ENCODE results near the gene RGS7BP.
"Not testable (repeated sequence)": the region's sequence is repeated elsewhere in the genome, so short reads cannot be mapped to it uniquely, and the experiment has no call there.

The RGS7BP gene

GRCh38 chr5:64557911-64558310, 52.1 kb downstream of the RGS7BP start:
- DNase-seq (ENCODE audit: low read depth in 2 of 2, low spot score in 1 of 2): no peak

- DNase-seq (ENCODE audit: low read depth in 2 of 2, low spot score in 1 of 2): not testable (repeated sequence)
Measured at GRCh38 chr5:64558641-64559040, 52.8 kb downstream of the RGS7BP start.

- no peak for DNase-seq (ENCODE audit: low read depth in 2 of 2, low spot score in 1 of 2)
Measured at GRCh38 chr5:64566310-64566916, 60.6 kb downstream of the RGS7BP start.

- DNase-seq (ENCODE audit: low read depth in 2 of 2, low spot score in 1 of 2): no peak
Measured at GRCh38 chr5:64569858-64570257, 64.0 kb downstream of the RGS7BP start.

GRCh38 chr5:64570395-64570996, 64.7 kb downstream of the RGS7BP start:
- DNase-seq (ENCODE audit: low read depth in 2 of 2, low spot score in 1 of 2): no peak

GRCh38 chr5:64575561-64575960, 69.7 kb downstream of the RGS7BP start:
- DNase-seq (ENCODE audit: low read depth in 2 of 2, low spot score in 1 of 2): no peak

GRCh38 chr5:64576250-64576649, 70.4 kb downstream of the RGS7BP start:
- no peak for DNase-seq (ENCODE audit: low read depth in 2 of 2, low spot score in 1 of 2)

GRCh38 chr5:64585646-64586045, 79.8 kb downstream of the RGS7BP start:
- no peak for DNase-seq (ENCODE audit: low read depth in 2 of 2, low spot score in 1 of 2)

- DNase-seq (ENCODE audit: low read depth in 2 of 2, low spot score in 1 of 2): no peak
Measured at GRCh38 chr5:64587370-64587769, 81.6 kb downstream of the RGS7BP start.

GRCh38 chr5:64592730-64593341, 87.0 kb downstream of the RGS7BP start:
- no peak for DNase-seq (ENCODE audit: low read depth in 2 of 2, low spot score in 1 of 2)

- DNase-seq (ENCODE audit: low read depth in 2 of 2, low spot score in 1 of 2): no peak
Measured at GRCh38 chr5:64594025-64594424, 88.2 kb downstream of the RGS7BP start.

- DNase-seq (ENCODE audit: low read depth in 2 of 2, low spot score in 1 of 2): no peak
Measured at GRCh38 chr5:64594601-64595000, 88.8 kb downstream of the RGS7BP start.

GRCh38 chr5:64595031-64595855, 89.4 kb downstream of the RGS7BP start:
- no peak for DNase-seq (ENCODE audit: low read depth in 2 of 2, low spot score in 1 of 2)

- no peak for DNase-seq (ENCODE audit: low read depth in 2 of 2, low spot score in 1 of 2)
Measured at GRCh38 chr5:64599226-64599625, 93.4 kb downstream of the RGS7BP start.

GRCh38 chr5:64603676-64604075, 97.9 kb downstream of the RGS7BP start:
- no peak for DNase-seq (ENCODE audit: low read depth in 2 of 2, low spot score in 1 of 2)

- no peak for DNase-seq (ENCODE audit: low read depth in 2 of 2, low spot score in 1 of 2)
Measured at GRCh38 chr5:64606926-64607325, 101.1 kb downstream of the RGS7BP start.

GRCh38 chr5:64612344-64612961, 106.6 kb downstream of the RGS7BP start:
- no peak for DNase-seq (ENCODE audit: low read depth in 2 of 2, low spot score in 1 of 2)

- DNase-seq (ENCODE audit: low read depth in 2 of 2, low spot score in 1 of 2): no peak
Measured at GRCh38 chr5:64615895-64616294, 110.1 kb downstream of the RGS7BP start.

- DNase-seq (ENCODE audit: low read depth in 2 of 2, low spot score in 1 of 2): no peak
Measured at GRCh38 chr5:64619609-64620008, 113.8 kb downstream of the RGS7BP start.

GRCh38 chr5:64622991-64623390, 117.2 kb downstream of the RGS7BP start:
- DNase-seq (ENCODE audit: low read depth in 2 of 2, low spot score in 1 of 2): no peak

GRCh38 chr5:64625678-64626077, 119.9 kb downstream of the RGS7BP start:
- DNase-seq (ENCODE audit: low read depth in 2 of 2, low spot score in 1 of 2): no peak

All from stimulated activated CD8-positive, alpha-beta memory T cell treated with anti-CD3 and anti-CD28 coated beads, Interleukin-4, amount 100 ng/mL, for 4 hours (primary cell).